Mesodermal cell (in vitro differentiated cells): ENCODE data around the gene PCGF6.
"Not testable (repeated sequence)": the region's sequence is repeated elsewhere in the genome, so short reads cannot be mapped to it uniquely, and the experiment has no call there.

Experiments used
- H3K27ac ChIP-seq: 2 replicates; pipeline ENCODE4 v1.7.0; 2013; ENCODE audit warnings: mild to moderate bottlenecking, low read depth, low read length, moderate library complexity; ENCODE audit not compliant: severe bottlenecking
- H3K36me3 ChIP-seq: 2 replicates; pipeline ENCODE4 v1.7.1; 2013; ENCODE audit warnings: mild to moderate bottlenecking, low read length, moderate library complexity; ENCODE audit not compliant: control insufficient read depth, insufficient read depth
- H3K4me1 ChIP-seq: one replicate; pipeline ENCODE4 v1.7.1; 2013; ENCODE audit warnings: mild to moderate bottlenecking, low read length; ENCODE audit not compliant: insufficient read depth, control insufficient read depth, poor library complexity, severe bottlenecking
- H3K4me3 ChIP-seq: 2 replicates; pipeline ENCODE4 v1.7.0; 2013; ENCODE audit warnings: low read length, control low read depth, mild to moderate bottlenecking; ENCODE audit not compliant: insufficient read depth, poor library complexity, severe bottlenecking; ENCODE audit errors: extremely low read depth
- H3K9me3 ChIP-seq: 2 replicates; pipeline ENCODE4 v1.7.1; 2013; ENCODE audit warnings: mild to moderate bottlenecking, low read length, moderate library complexity; ENCODE audit not compliant: control insufficient read depth
- WGBS, 2 experiments: methylation state at CpG; one replicate each; pipeline ENCODE4 v1.1.5; 2013; ENCODE audit warnings: missing lambda C conversion rate in 2 of 2; ENCODE audit not compliant: insufficient coverage in 2 of 2; 5-methylcytosine and 5-hydroxymethylcytosine counted together

PCGF6 gene

GRCh38 chr10:103367379-103367781 is 16.4 kb upstream of the PCGF6 start:
- Histone ChIP-seq H3K27ac (no peak overlapping the region), H3K36me3 (no peaks in the 10 kb centered on the region), H3K4me1 (peaks cover 3% of the 10 kb centered on the region), H3K9me3 (no peaks in the 10 kb centered on the region), H3K4me3 (peak overlapping the region; percentile 85)
- whole genome bisulfite sequencing, 2 experiments: 85% methylated on average over 9 of the region's 10 CpGs; no CpG with 5 or more reads in 1 of the 2 experiments

- not testable (repeated sequence) for H3K9me3 ChIP-seq, H3K36me3 ChIP-seq, H3K4me3 ChIP-seq, H3K4me1 ChIP-seq, H3K27ac ChIP-seq
- 93% methylated on average over 6 to 8 of the region's 9 CpGs for WGBS, 2 experiments
Observed at GRCh38 chr10:103360791-103361190, 9.9 kb upstream of the PCGF6 start.

- H3K9me3 ChIP-seq, H3K27ac ChIP-seq, H3K4me3 ChIP-seq, H3K36me3 ChIP-seq, H3K4me1 ChIP-seq: not testable (repeated sequence)
- 90 to 100% methylated on average over 1 to 3 of the region's 4 CpGs for WGBS, 2 experiments
Observed at GRCh38 chr10:103359493-103359892, 8.6 kb upstream of the PCGF6 start.

GRCh38 chr10:103355906-103356599 is 5.1 kb upstream of the PCGF6 start:
- no peak overlapping the region for H3K27ac ChIP-seq
- no peaks in the 10 kb centered on the region for H3K36me3 ChIP-seq
- no peaks in the 10 kb centered on the region for H3K9me3 ChIP-seq
- no peak overlapping the region for H3K4me3 ChIP-seq
- H3K4me1 ChIP-seq: no peaks in the 10 kb centered on the region
- 83 to 86% methylated on average over 2 of the region's 5 CpGs for WGBS, 2 experiments

- H3K36me3 ChIP-seq, H3K4me1 ChIP-seq, H3K27ac ChIP-seq, H3K9me3 ChIP-seq, H3K4me3 ChIP-seq: not testable (repeated sequence)
- WGBS, 2 experiments: 71 to 83% methylated on average over 1 of the region's 4 CpGs
Observed at GRCh38 chr10:103354567-103354966, 3.6 kb upstream of the PCGF6 start.

GRCh38 chr10:103353281-103353680 is 2.3 kb upstream of the PCGF6 start:
- WGBS, 2 experiments: no CpG with 5 or more reads among the region's 2 CpGs
- H3K9me3 ChIP-seq: no peaks in the 10 kb centered on the region
- H3K27ac ChIP-seq: no peak overlapping the region

GRCh38 chr10:103350175-103350516 is 794 bp downstream of the PCGF6 start:
- peak overlapping the region; percentile 76 for H3K4me3 ChIP-seq
- WGBS, 2 experiments: 53 to 62% methylated on average over 5 to 10 of the region's 16 CpGs
- peak overlapping the region; percentile 87 for H3K27ac ChIP-seq
- no peaks in the 10 kb centered on the region for H3K9me3 ChIP-seq
- peaks cover 38% of the 10 kb centered on the region for H3K36me3 ChIP-seq
- no peaks in the 10 kb centered on the region for H3K4me1 ChIP-seq

More at GRCh38 chr10:103353281-103353680, 2.3 kb upstream of the PCGF6 start:
- Histone ChIP-seq H3K4me1 (no peaks in the 10 kb centered on the region), H3K4me3 (no peak overlapping the region), H3K36me3 (peaks cover 10% of the 10 kb centered on the region)

GRCh38 chr10:103336370-103336769 is 14.6 kb downstream of the PCGF6 start:
- Histone ChIP-seq H3K27ac (no peak overlapping the region), H3K36me3 (peaks cover 64% of the 10 kb centered on the region), H3K4me1 (no peaks in the 10 kb centered on the region), H3K4me3 (no peak overlapping the region), H3K9me3 (no peaks in the 10 kb centered on the region)
- 94% methylated on average over 3 of the region's 4 CpGs; no CpG with 5 or more reads in 1 of the 2 experiments for WGBS, 2 experiments

GRCh38 chr10:103334567-103334966 is 16.4 kb downstream of the PCGF6 start:
- no peak overlapping the region for H3K4me3 ChIP-seq
- H3K9me3 ChIP-seq: no peaks in the 10 kb centered on the region
- no peak overlapping the region for H3K27ac ChIP-seq
- peaks cover 74% of the 10 kb centered on the region for H3K36me3 ChIP-seq
- H3K4me1 ChIP-seq: no peaks in the 10 kb centered on the region

GRCh38 chr10:103333934-103334520 is 16.9 kb downstream of the PCGF6 start:
- Histone ChIP-seq H3K4me3 (no peak overlapping the region), H3K4me1 (no peaks in the 10 kb centered on the region), H3K36me3 (peaks cover 74% of the 10 kb centered on the region), H3K27ac (no peak overlapping the region), H3K9me3 (no peaks in the 10 kb centered on the region)
- WGBS, 2 experiments: no CpG with 5 or more reads among the region's 2 CpGs

- Histone ChIP-seq H3K36me3 (peaks cover 92% of the 10 kb centered on the region), H3K9me3 (no peaks in the 10 kb centered on the region), H3K4me1 (no peaks in the 10 kb centered on the region), H3K27ac (no peak overlapping the region), H3K4me3 (no peak overlapping the region)
- 94 to 100% methylated on average over 4 to 6 of the region's 7 CpGs for WGBS, 2 experiments
Observed at GRCh38 chr10:103327906-103328305, 23.0 kb downstream of the PCGF6 start.
